Measurements from ENCODE around the gene COPE.
"Not testable (repeated sequence)": the region's sequence is repeated elsewhere in the genome, so short reads cannot be mapped to it uniquely, and the experiment has no call there.

Gene COPE

GRCh38 chr19:18906605-18907519 lies 12.3 kb downstream of the COPE start:
- TF ChIP-seq, protein P1, sequence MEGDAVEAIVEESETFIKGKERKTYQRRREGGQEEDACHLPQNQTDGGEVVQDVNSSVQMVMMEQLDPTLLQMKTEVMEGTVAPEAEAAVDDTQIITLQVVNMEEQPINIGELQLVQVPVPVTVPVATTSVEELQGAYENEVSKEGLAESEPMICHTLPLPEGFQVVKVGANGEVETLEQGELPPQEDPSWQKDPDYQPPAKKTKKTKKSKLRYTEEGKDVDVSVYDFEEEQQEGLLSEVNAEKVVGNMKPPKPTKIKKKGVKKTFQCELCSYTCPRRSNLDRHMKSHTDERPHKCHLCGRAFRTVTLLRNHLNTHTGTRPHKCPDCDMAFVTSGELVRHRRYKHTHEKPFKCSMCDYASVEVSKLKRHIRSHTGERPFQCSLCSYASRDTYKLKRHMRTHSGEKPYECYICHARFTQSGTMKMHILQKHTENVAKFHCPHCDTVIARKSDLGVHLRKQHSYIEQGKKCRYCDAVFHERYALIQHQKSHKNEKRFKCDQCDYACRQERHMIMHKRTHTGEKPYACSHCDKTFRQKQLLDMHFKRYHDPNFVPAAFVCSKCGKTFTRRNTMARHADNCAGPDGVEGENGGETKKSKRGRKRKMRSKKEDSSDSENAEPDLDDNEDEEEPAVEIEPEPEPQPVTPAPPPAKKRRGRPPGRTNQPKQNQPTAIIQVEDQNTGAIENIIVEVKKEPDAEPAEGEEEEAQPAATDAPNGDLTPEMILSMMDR (IDR thresholded peaks at IDR 0.05; ENCODE audit: low read depth, low read length): no peak
- no peak overlapping the region for H3K4me3 ChIP-seq (ENCODE audit: low read depth, low read length)

- H3K4me3 ChIP-seq (ENCODE audit: low read depth, low read length): no peak overlapping the region
- TF ChIP-seq, protein P1 (IDR thresholded peaks at IDR 0.05; ENCODE audit: low read depth, low read length): no peak
These were observed 13.5 kb downstream of the COPE start for GRCh38 chr19:18905513-18906236.

GRCh38 chr19:18905058-18905456 lies 14.1 kb downstream of the COPE start:
- TF ChIP-seq, protein P1 (IDR thresholded peaks at IDR 0.05; ENCODE audit: low read depth, low read length): no peak

DNA sequence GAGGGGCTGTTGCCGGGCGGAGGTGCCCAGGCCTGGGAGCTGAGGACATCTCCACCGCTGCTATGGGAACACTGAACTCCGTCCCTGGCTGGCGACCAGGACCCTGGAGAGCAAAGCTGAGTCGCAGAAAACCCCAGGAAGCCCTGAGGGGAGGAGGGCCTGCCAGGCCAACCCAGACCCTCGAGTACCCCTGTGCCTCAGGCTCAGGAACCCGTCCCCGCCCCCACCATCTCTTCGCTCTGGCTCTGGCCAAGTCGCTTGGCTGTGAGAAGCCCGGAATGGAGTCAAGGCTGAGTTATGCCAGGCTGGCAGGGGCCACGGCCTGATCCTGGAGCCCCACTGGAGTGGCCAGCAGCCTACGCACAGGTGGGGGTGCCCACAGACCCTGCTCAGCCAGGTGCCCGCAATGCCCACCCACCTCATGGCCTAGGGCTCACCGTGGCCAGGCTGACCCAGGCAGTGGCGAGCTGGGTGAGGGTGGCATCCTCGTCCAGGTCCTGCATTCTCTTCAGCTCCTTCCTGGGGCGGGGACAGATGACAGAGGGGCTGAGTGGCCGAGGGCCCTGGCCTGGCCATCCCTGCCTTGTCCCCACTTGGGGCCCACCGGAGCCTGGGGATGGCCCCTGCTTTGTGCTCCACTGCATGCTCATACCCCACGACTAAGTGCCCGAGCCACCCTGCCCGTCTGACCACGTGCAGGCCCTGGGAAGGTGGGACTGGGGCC lies 14.7 kb downstream of the COPE start:
- TF ChIP-seq, protein P1 (IDR thresholded peaks at IDR 0.05; ENCODE audit: low read depth, low read length): no peak
- H3K4me3 ChIP-seq (ENCODE audit: low read depth, low read length): no peak overlapping the region

More at GRCh38 chr19:18905058-18905456, 14.1 kb downstream of the COPE start:
- H3K4me3 ChIP-seq (ENCODE audit: low read depth, low read length): no peak overlapping the region

DNA sequence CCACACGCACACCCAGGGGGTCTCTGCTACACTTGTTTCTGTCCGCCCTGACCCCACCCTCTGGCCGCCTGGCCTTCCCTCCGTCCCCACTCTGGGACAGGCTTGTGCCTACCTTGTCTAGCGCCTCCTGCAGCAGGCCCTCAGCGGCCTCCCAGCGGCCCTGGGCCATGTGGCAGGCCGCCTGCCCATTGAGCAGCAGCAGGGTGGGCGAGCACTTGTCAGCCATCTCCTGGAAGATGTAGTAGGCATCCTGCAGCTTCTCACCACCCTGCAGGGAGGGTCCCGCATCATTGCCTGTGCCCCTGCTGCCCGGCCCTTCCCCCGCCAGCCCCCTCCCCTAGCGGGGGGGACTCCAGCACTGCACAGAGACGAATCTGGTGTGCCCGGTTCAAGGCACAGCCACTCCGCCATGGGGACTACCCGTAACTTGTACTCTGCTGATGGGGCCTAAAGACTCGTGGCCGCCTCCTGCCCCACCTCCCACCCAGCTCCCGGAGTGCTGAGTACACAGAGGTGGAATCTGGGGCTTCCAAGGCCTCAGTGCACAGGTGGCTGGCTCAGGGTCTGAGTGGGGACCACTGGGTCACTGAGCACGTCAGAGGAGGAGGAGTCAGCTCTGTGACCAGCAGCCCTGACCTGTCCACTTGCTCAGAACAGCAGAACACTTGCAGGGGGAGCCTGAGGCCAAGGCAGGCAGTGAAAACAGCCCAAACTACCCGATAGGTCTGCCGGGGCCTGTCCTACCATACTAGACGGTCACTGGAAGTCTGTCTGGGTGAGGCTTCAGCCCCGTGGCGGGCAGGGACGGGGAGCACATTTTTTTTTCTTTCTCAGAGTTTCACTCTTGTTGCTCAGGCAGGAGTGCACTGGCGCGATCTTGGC lies 15.8 kb downstream of the COPE start:
- TF ChIP-seq, protein P1 (IDR thresholded peaks at IDR 0.05; ENCODE audit: low read depth, low read length): no peak
- no peak overlapping the region for H3K4me3 ChIP-seq (ENCODE audit: low read depth, low read length)

- not testable (repeated sequence) for H3K4me3 ChIP-seq (ENCODE audit: low read depth, low read length)
These were observed 16.7 kb downstream of the COPE start for GRCh38 chr19:18902519-18902918.

- TF ChIP-seq, protein P1 (IDR thresholded peaks at IDR 0.05; ENCODE audit: low read depth, low read length): no peak
- H3K4me3 ChIP-seq (ENCODE audit: low read depth, low read length): no peak overlapping the region
These were observed 17.7 kb downstream of the COPE start for GRCh38 chr19:18901491-18901890.

Measured in WI38 (cell line).